Mesothelial cell of epicardium (in vitro differentiated cells): Measurements from ENCODE around the gene RUNX1. TPM values are rescaled to one million over a fixed set of nuclear protein-coding genes. Genes with fewer than 3 reads are reported as not detected.

Experiments
- DNase-seq, 2 experiments: peaks; one replicate each; pipeline ENCODE4 v3.0.0; 2021; ENCODE audit warnings: low spot score in 2 of 2; ENCODE audit not compliant: unreplicated experiment in 2 of 2
- H3K27ac Mint-ChIP-seq: 2 replicates; pipeline ENCODE4 v1.8.0; 2021; ENCODE audit warnings: mixed read lengths
- H3K27me3 Mint-ChIP-seq: 2 replicates; pipeline ENCODE4 v1.8.0; 2021; ENCODE audit warnings: low read depth, mixed read lengths
- H3K36me3 Mint-ChIP-seq: 2 replicates; pipeline ENCODE4 v1.8.0; 2021; ENCODE audit warnings: mixed read lengths
- H3K4me1 Mint-ChIP-seq: 2 replicates; pipeline ENCODE4 v1.8.0; 2021; ENCODE audit warnings: mixed read lengths
- H3K4me3 Mint-ChIP-seq: 2 replicates; pipeline ENCODE4 v1.8.0; 2021; ENCODE audit warnings: mild to moderate bottlenecking, moderate library complexity, mixed read lengths
- H3K9me3 Mint-ChIP-seq: 2 replicates; pipeline ENCODE4 v1.8.0; 2021; ENCODE audit warnings: mixed read lengths
- total RNA-seq: library from RNA; stranded (reverse); gene quantifications from 3 replicates; pipeline ENCODE4 v1.2.1, GENCODE V29; 2021
- TF ChIP-seq, protein P1 (sequence below): fragments of 200-600 bp; sonication (generic); IDR thresholded peaks from one replicate; pipeline ENCODE4 v1.5.0; 2021; ENCODE audit warnings: antibody characterized with exemption; ENCODE audit not compliant: unreplicated experiment

Gene RUNX1
- total RNA-seq, 1 donor from 2014 or later = 41.2 TPM

DNA sequence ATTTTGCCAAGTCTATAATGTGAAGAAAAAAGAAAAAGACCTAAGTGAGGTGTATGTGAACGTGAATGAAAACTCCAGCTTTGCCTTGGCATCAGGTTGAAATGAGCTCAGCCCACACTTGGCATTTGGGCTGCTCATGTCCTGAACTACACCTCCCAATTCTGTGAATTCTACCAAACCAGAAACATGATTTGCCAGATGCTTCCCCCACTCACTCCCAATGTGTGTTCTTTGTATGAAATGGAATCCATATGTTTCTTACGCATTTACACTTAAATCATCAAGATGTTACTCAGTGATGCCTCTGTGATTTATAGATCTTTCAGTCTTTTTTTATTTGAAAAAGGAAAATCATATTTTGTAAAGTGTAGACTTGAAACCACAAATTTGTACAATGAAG lies 32.8 kb upstream of the RUNX1 start:
- H3K27me3 Mint-ChIP-seq = no peaks in the 10 kb centered on the region
- no peak overlapping the region for H3K4me3 Mint-ChIP-seq
- H3K27ac Mint-ChIP-seq = no peak overlapping the region
- H3K36me3 Mint-ChIP-seq = no peaks in the 10 kb centered on the region
- TF ChIP-seq, protein P1, sequence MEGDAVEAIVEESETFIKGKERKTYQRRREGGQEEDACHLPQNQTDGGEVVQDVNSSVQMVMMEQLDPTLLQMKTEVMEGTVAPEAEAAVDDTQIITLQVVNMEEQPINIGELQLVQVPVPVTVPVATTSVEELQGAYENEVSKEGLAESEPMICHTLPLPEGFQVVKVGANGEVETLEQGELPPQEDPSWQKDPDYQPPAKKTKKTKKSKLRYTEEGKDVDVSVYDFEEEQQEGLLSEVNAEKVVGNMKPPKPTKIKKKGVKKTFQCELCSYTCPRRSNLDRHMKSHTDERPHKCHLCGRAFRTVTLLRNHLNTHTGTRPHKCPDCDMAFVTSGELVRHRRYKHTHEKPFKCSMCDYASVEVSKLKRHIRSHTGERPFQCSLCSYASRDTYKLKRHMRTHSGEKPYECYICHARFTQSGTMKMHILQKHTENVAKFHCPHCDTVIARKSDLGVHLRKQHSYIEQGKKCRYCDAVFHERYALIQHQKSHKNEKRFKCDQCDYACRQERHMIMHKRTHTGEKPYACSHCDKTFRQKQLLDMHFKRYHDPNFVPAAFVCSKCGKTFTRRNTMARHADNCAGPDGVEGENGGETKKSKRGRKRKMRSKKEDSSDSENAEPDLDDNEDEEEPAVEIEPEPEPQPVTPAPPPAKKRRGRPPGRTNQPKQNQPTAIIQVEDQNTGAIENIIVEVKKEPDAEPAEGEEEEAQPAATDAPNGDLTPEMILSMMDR = no peak
- no peak for DNase-seq
- peaks cover 7% of the 10 kb centered on the region for H3K4me1 Mint-ChIP-seq
- peaks cover 11% of the 10 kb centered on the region for H3K9me3 Mint-ChIP-seq

DNA sequence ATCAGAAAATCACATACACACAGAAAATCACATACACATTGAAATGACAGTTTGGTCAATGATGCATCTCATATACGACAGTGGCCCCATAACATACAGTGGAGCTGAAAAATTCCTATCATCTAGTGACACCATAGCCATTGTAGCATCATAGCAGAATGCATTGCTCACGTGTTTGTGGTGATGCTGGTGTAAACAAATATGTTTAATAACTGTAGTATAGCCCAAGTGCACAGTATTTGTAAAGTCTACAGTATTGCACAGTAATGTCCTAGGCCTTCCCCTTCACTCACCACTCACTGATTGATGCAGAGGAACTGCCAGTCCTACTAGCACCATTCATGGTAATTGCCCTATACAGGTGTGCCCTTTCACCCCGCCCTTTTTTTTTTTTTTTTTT lies 30.1 kb upstream of the RUNX1 start:
- DNase-seq = no peak
- peaks cover 5% of the 10 kb centered on the region for H3K4me1 Mint-ChIP-seq
- H3K36me3 Mint-ChIP-seq = no peaks in the 10 kb centered on the region
- H3K27me3 Mint-ChIP-seq = no peaks in the 10 kb centered on the region
- TF ChIP-seq, protein P1 = no peak
- no peak overlapping the region for H3K27ac Mint-ChIP-seq
- H3K9me3 Mint-ChIP-seq = peaks cover 12% of the 10 kb centered on the region
- H3K4me3 Mint-ChIP-seq = no peak overlapping the region

DNA sequence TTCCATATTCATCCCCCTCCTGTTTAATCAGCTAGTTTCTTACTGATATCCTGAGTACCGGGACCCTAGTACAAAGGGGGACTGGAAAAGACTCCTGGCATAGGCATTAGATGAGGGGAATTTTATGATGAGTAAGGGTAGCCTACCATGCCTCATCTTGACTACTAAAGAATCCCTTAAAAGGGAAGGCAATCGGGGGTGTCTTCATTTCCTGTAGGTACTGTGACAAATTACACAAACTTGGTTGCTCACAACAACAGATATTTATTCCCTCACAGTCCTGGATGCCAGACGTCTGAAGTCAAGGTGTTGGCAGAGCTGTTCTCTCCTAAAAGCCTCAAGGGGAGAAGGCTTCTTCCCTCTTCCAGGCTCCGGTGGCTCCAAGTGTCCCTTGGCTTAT lies 28.9 kb upstream of the RUNX1 start:
- no peak for DNase-seq
- Mint-ChIP-seq H3K27me3 (no peaks in the 10 kb centered on the region), H3K4me1 (peaks cover 7% of the 10 kb centered on the region), H3K27ac (no peak overlapping the region), H3K9me3 (peaks cover 10% of the 10 kb centered on the region), H3K4me3 (no peak overlapping the region), H3K36me3 (no peaks in the 10 kb centered on the region)
- TF ChIP-seq, protein P1 = no peak

DNA sequence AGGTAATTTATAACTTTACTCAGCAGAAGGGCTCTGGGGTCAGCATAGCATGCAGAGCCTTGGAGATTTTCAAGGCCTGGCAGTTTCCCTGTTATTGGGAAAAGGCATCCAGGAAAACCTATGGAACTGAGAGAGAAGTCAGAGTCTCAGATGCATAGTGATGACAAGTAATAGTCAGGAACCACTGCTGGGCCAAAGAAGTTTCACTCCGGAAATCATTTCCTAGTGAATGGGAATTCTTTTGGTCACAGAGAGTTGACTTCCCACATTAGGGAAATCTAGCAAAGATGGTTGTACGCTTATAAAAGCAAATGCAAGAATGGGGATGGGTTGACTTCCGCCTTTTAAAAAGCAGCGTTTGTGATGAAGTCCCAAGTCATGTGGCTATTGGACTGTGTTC lies 28.4 kb upstream of the RUNX1 start:
- DNase-seq = no peak
- Mint-ChIP-seq H3K9me3 (peaks cover 10% of the 10 kb centered on the region), H3K36me3 (no peaks in the 10 kb centered on the region), H3K27me3 (no peaks in the 10 kb centered on the region), H3K4me3 (no peak overlapping the region), H3K27ac (no peak overlapping the region), H3K4me1 (peaks cover 10% of the 10 kb centered on the region)
- TF ChIP-seq, protein P1 = no peak

DNA sequence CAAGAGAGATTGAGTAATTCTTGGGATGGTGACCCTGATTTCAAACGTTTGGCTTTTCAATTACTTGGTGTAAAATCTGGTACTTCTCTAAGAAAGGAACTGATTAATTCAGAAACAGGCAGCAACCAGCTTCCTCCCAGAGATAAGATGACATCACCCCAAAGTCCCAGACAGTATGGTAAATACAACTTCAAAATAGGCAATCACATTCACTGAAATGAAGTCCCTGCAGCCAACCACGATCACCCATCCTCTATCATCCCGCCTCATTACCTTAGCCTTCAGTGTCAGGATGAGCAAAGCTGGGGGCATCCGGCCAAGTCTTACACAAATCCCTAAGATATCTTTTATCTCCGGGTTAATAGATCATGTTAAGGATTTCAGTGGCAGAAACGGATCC lies 26.4 kb upstream of the RUNX1 start:
- no peaks in the 10 kb centered on the region for H3K27me3 Mint-ChIP-seq
- DNase-seq = no peak
- no peak overlapping the region for H3K27ac Mint-ChIP-seq

More for the DNA sequence above, 26.4 kb upstream of the RUNX1 start:
- H3K36me3 Mint-ChIP-seq = no peaks in the 10 kb centered on the region
- TF ChIP-seq, protein P1 = no peak
- H3K4me1 Mint-ChIP-seq = peaks cover 10% of the 10 kb centered on the region
- H3K9me3 Mint-ChIP-seq = peaks cover 10% of the 10 kb centered on the region
- H3K4me3 Mint-ChIP-seq = no peak overlapping the region
